ENCODE data around the gene PRKCH.

PRKCH gene

GRCh38 chr14:61368781-61369453 is 47.5 kb downstream of the PRKCH start:
- DNase-seq: no peak

DNA sequence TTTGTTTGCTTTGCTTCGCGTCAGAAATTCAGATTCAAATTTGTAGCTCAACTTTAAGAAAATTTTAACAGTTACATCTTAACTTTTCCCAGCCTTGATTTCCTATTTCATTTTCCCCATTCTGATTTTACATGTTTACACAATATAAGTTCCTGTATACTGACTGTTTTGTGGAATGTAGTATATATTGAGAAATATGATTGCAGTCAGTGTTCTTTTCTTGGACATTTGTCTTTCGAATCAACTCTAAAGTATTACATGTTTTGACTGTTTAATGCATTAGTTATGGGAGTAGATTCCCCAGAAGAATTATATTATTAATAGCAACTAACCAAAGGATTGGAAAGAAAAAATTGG is 48.1 kb downstream of the PRKCH start:
- no peak for DNase-seq

DNA sequence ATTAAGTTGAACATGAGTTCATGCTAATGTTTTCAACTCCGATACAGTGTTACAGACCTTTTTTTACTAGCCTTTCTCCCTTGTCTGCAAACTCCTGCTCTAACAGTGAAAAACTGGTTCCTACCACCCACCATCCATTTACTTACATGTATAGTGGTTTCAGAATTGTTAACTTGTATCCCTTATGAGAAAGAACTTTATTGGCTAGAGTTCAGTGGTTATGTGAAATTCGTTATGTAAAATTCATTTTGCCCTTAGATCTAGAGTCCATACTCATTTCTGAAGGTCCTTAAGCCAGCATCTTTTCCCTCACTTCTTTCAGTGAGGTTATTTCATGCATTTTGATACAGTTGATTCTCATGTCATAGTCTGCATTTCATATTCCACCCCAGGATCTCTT is 51.0 kb downstream of the PRKCH start:
- no peak for DNase-seq

DNA sequence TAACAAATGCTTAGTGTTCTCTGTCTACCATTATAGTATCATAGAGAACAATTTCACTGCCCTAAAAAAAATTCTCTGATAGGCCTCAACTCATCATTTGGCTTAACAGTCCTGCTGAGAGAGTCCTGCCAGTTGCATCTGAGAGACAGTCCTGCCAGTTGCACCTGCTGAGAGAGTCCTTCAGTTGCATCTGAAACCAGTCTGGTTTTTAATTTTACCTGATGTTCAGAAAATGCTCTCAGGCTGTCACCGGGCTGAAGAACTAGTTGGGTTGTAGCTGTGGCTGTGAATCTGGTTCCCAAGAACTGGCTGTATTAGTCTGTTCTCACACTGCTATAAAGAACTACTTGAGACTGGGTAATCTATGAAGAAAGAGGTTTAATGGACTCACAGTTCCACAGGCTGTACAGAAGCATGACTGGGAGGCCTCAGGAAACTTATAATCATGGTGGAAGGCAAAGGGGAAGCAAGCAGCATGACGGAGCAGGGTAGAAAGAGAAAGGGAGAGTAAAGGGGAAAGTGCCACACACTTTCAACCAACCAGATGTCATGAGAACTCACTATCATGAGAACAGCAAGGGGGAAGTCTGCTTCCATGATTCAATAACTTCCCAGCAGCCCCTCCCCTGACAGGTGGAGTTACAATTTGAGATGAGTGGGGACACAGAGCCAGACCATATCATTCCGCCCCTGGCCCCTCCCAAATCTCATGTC is 51.6 kb downstream of the PRKCH start:
- DNase-seq: no peak

DNA sequence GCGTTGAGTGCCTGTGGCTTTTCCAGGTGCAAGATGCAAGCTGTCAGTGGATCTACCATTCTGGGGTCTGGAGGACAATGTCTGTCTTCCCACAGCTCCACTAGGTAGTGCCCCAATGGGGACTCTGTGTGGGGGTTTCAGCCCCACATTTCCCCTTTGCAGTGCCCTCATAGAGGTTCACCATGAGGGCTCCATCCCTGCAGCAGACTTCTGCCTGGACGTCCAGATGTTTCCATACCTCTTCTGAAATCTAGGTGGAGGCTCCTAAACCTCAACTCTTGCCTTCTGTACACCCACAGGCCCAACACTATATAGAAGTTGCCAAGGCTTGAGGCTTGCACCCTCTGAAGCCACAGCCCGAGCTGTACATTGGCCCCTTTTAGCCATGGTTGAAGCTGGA is 52.9 kb downstream of the PRKCH start:
- no peak for DNase-seq

DNA sequence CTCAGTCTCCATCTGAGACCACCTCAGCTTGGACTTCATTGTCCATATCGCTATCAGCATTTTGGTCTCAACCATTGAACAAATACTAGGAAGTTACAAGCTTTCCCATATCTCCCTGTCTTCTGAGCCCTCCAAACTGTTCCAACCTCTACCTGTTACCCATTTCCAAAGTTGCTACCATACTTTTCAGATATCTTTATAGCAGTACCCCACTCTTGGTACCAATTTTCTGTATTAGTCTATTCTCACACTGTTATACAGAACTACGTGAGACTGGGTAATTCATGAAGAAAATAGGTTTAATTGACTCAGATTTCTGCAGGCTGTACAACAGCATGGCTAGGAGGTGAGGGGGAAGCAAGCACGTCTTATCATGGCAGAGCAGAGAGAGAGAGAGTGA is 53.8 kb downstream of the PRKCH start:
- no peak for DNase-seq

GRCh38 chr14:61376314-61376713 is 54.9 kb downstream of the PRKCH start:
- DNase-seq: no peak

DNA sequence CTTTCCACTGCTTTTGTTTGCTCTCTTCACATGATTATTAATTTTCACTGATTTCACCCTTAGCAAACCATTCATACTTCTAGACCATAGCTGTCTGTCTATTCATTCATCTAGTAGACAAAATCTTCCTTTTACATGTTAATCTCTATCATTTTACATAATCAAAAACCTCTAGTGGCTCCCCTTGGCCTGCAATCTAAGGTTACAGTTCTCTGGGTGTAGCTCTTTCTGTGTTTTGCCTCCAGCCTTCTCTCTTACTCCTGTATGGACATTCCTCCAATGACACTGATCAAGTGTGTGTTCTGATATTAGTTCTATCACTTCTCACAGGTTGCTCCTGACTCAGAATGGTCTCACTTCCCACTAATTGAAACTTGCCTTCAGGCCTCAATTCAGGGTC is 56.4 kb downstream of the PRKCH start:
- DNase-seq: no peak

DNA sequence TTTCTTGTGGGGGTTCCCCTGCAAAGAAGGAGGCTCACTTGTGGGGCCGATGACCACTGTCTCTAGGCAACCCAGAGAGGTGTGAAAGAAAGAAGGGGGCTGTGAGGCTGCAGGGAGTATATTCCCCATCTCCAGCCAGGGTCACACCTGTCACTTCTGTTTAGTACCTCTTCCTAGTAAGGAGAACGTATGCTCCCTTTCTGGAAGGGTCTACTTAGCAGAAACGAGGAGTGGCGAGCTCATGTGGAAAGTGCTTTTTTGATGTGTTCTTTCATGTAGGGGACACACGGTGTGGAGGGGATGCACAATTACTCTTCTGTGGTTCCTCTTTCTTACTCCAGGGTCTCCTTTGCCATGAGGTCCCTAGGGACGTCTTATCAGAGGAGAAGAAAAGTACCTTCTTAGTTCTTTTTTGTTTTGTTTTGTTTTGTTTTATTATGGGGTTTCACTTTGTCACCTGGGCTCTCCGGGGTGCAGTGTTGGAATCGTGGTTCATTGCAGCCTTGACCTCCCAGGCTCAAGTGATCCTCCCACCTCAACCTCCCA is 58.3 kb downstream of the PRKCH start:
- DNase-seq: no peak

GRCh38 chr14:61380984-61381383 is 59.6 kb downstream of the PRKCH start:
- no peak for DNase-seq

- DNase-seq: no peak
Measured at GRCh38 chr14:61381553-61381952, 60.2 kb downstream of the PRKCH start.

GRCh38 chr14:61382842-61383241 is 61.5 kb downstream of the PRKCH start:
- DNase-seq: no peak

GRCh38 chr14:61385002-61385685 is 63.8 kb downstream of the PRKCH start:
- DNase-seq: no peak

- no peak for DNase-seq
Measured at GRCh38 chr14:61386173-61386772, 64.9 kb downstream of the PRKCH start.

GRCh38 chr14:61387076-61387475 is 65.7 kb downstream of the PRKCH start:
- DNase-seq: no peak

GRCh38 chr14:61388173-61388975 is 67.0 kb downstream of the PRKCH start:
- peak; percentile 56 for DNase-seq

DNA sequence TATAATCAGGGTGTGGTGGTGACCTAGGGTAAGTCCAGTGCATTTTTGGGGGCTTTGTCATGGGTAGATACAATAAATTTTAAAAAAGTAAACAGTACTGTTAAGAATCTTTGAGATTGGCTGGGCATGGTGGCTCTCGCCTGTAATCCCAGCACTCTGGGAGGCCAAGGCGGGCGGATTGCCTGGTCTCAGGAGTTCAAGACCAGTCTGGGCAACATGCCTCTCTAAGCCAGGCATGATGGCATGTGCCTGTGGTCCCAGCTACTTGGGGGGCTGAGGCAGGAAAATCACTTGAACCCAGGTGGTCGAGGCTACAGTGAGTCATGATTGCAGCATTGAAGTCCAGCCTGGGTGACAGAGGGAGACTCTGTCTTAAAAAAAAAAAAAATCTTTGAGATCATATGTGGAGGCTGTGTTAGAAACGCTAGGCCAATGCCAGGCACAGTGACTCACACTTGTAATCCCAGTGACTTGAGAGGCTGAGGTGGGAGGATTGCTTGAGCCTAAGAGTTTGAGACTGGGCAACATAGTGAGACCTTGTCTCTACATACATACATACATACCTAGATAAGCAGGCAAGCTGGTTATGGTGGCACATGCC is 67.7 kb downstream of the PRKCH start:
- DNase-seq: no peak

GRCh38 chr14:61391119-61391518 is 69.7 kb downstream of the PRKCH start:
- DNase-seq: no peak

DNA sequence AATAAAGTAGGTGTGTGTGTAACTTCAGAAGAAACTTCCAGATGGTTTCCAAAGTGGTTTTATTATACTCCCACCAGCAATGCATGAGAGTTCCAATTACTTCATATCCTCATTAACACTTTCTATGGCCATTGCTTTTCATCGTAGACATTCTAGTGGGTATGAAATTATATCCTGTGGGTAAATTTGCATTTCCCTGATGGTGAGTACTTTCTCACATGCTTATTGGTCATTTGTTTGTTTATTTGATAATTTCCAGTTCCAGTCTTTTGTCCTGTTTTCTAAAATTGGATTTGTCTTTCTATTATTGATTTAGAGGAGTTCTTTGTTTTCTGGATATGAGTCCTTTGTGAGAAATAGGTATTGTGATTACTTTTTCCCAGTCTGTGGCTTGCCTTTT is 70.9 kb downstream of the PRKCH start:
- no peak for DNase-seq

DNA sequence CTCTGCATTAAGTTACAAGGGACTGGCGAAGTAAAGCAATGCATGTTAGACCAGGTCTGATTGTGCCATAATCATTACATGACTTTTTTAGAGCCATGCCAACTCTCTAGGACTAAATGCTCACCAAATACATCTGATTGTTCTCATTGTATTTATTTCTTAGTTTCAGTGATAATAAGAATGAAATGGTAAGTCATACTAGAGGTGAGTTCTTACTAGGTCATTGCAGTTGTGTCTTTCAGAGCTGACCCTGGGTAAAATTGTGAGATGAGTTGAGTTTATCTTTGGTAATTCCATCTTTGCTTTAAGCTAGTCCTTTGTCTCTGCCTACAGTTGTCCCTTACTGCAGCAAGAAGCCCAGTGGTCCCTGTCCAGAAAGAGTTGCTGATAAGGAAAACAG is 73.2 kb downstream of the PRKCH start:
- DNase-seq: no peak

- DNase-seq: no peak
Measured at GRCh38 chr14:61395115-61395725, 73.8 kb downstream of the PRKCH start.

- no peak for DNase-seq
Measured at GRCh38 chr14:61396279-61396678, 74.9 kb downstream of the PRKCH start.
